Neutrophil (primary cell): ENCODE data around the gene SOWAHC.

Experiments used
- H3K27ac ChIP-seq: fragments of 200-600 bp; sonication (generic); 2 replicates; pipeline ENCODE4 v1.5.1; 2016; ENCODE audit warnings: mild to moderate bottlenecking, moderate library complexity
- H3K27me3 ChIP-seq: fragments of 200-600 bp; sonication (generic); 2 replicates; pipeline ENCODE4 v1.6.0; 2016; ENCODE audit warnings: mild to moderate bottlenecking
- H3K36me3 ChIP-seq: fragments of 200-600 bp; sonication (generic); 2 replicates; pipeline ENCODE4 v1.5.1; 2017
- H3K4me1 ChIP-seq, 2 experiments: fragments of 200-600 bp in 1 of 2; sonication (generic) in 1 of 2; 1 replicate in 1 of 2; 2 replicates in 1 of 2; pipeline versions ENCODE4 v1.5.1 to v1.6.1; 2013 to 2016; ENCODE audit warnings: low read depth in 1 of 2, low read length in 1 of 2, mild to moderate bottlenecking in 1 of 2, moderate library complexity in 1 of 2; ENCODE audit not compliant: control insufficient read depth in 1 of 2, insufficient read depth in 1 of 2
- H3K4me3 ChIP-seq, 2 experiments: fragments of 200-600 bp in 1 of 2; sonication (generic) in 1 of 2; 1 replicate in 1 of 2; 2 replicates in 1 of 2; pipeline ENCODE4 v1.5.1; 2013 to 2016; ENCODE audit warnings: low read depth in 1 of 2, low read length in 1 of 2, mild to moderate bottlenecking in 1 of 2, moderate library complexity in 1 of 2
- H3K9me3 ChIP-seq: fragments of 200-600 bp; sonication (generic); 2 replicates; pipeline ENCODE4 v1.5.1; 2016
- CTCF ChIP-seq: fragments of 200-600 bp; sonication (generic); IDR thresholded peaks from 2 replicates; pipeline ENCODE4 v1.5.1; 2016; ENCODE audit warnings: antibody characterized with exemption

Gene SOWAHC

GRCh38 chr2:109591206-109591605 is 23.0 kb upstream of the SOWAHC start:
- no peaks in the 10 kb centered on the region for H3K4me1 ChIP-seq
- no peaks in the 10 kb centered on the region for H3K9me3 ChIP-seq
- no peak overlapping the region for H3K4me3 ChIP-seq
- no peak for TF ChIP-seq CTCF
- H3K36me3 ChIP-seq = no peaks in the 10 kb centered on the region
- H3K27ac ChIP-seq = no peak overlapping the region
- H3K27me3 ChIP-seq = no peaks in the 10 kb centered on the region

- no peak for TF ChIP-seq CTCF
- no peaks in the 10 kb centered on the region for H3K9me3 ChIP-seq
- no peak overlapping the region for H3K4me3 ChIP-seq
- H3K4me1 ChIP-seq = no peaks in the 10 kb centered on the region
- no peaks in the 10 kb centered on the region for H3K27me3 ChIP-seq
- no peaks in the 10 kb centered on the region for H3K36me3 ChIP-seq
- H3K27ac ChIP-seq = no peak overlapping the region
Measured at GRCh38 chr2:109592905-109593304, 21.3 kb upstream of the SOWAHC start.

- no peak for TF ChIP-seq CTCF
- Histone ChIP-seq H3K9me3 (no peaks in the 10 kb centered on the region), H3K36me3 (no peaks in the 10 kb centered on the region), H3K27ac (no peak overlapping the region), H3K27me3 (no peaks in the 10 kb centered on the region), H3K4me1 (no peaks in the 10 kb centered on the region), H3K4me3 (no peak overlapping the region)
Measured at GRCh38 chr2:109594246-109594885, 19.8 kb upstream of the SOWAHC start.

- TF ChIP-seq CTCF = no peak
- Histone ChIP-seq H3K4me1 (no peaks in the 10 kb centered on the region), H3K27me3 (peaks cover 9% of the 10 kb centered on the region), H3K36me3 (no peaks in the 10 kb centered on the region), H3K4me3 (no peak overlapping the region), H3K9me3 (no peaks in the 10 kb centered on the region), H3K27ac (no peak overlapping the region)
Measured at GRCh38 chr2:109595644-109596043, 18.5 kb upstream of the SOWAHC start.

- TF ChIP-seq CTCF = no peak
- Histone ChIP-seq H3K27ac (no peak overlapping the region), H3K9me3 (no peaks in the 10 kb centered on the region), H3K4me1 (no peaks in the 10 kb centered on the region), H3K4me3 (no peak overlapping the region), H3K36me3 (no peaks in the 10 kb centered on the region), H3K27me3 (peaks cover 23% of the 10 kb centered on the region)
Measured at GRCh38 chr2:109597283-109597682, 16.9 kb upstream of the SOWAHC start.

GRCh38 chr2:109601783-109602182 is 12.4 kb upstream of the SOWAHC start:
- Histone ChIP-seq H3K27ac (no peak overlapping the region), H3K4me3 (no peak overlapping the region), H3K4me1 (no peaks in the 10 kb centered on the region), H3K9me3 (no peaks in the 10 kb centered on the region), H3K27me3 (peaks cover 46% of the 10 kb centered on the region), H3K36me3 (no peaks in the 10 kb centered on the region)
- TF ChIP-seq CTCF = no peak
